Mononuclear cell (primary cell): ENCODE data around the gene ALDH1B1. TPM values are rescaled to one million over a fixed set of nuclear protein-coding genes. Genes with fewer than 3 reads are reported as not detected.

Experiments used
- H3K27me3 ChIP-seq: 2 replicates; pipeline ENCODE4 v1.6.0; 2011; ENCODE audit warnings: low read length, control low read depth; ENCODE audit not compliant: insufficient read depth
- H3K4me1 ChIP-seq: 2 replicates; pipeline ENCODE4 v1.5.1; 2011; ENCODE audit warnings: mild to moderate bottlenecking, low read length, control low read depth; ENCODE audit not compliant: insufficient read depth
- H3K4me3 ChIP-seq: 2 replicates; pipeline ENCODE4 v1.5.1; 2011; ENCODE audit warnings: mild to moderate bottlenecking, low read length, moderate library complexity
- H3K9me3 ChIP-seq: 2 replicates; pipeline ENCODE4 v1.5.1; 2011; ENCODE audit warnings: low read depth, mild to moderate bottlenecking, control low read depth, low read length
- total RNA-seq: library from RNA; depleted of rRNA; stranded (reverse); fragments of >200 nt; gene quantifications from one replicate; pipeline ENCODE4 v1.2.3, GENCODE V29; 2012

The ALDH1B1 gene
- total RNA-seq, 1 donor, result 0.52 TPM

DNA sequence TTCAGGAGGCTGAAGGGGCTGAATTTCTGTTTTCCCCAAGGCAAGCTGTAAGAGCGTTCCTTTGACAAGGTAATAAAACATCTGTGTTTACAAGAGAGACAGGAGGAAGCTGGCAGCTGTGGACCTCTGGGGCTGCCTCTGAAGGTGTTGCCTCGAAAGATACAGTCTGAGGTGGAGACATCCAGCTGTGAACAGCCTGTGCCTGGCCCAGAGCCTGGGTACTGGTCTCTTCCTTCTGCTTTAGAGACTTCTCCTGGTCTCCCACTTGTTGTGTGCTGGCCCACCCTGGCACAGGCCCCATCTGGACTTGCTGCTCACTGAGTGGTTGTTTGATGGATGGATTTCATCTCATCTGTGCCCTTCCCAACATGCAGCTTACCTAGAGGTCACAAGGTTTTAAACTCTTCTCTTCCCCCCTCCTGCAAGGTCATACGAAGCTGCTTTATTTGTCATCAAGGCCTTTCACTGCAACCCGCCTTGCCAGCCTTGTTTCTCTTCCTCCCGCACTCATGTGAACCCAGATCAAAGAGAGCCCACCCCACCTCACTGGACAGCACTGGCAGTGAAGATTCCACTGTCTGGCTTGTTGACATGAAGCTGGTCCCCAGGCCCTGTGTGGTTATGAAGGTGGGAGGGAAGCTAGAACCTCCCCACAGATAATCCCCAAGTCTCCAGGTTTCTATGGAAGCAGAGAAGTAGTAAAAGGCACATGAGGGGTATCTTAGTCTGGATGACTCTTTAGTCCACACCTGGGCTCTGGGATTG is 35.0 kb upstream of the ALDH1B1 start:
- Histone ChIP-seq H3K27me3 (no peaks in the 10 kb centered on the region), H3K4me1 (no peaks in the 10 kb centered on the region), H3K4me3 (no peak overlapping the region), H3K9me3 (no peaks in the 10 kb centered on the region)

DNA sequence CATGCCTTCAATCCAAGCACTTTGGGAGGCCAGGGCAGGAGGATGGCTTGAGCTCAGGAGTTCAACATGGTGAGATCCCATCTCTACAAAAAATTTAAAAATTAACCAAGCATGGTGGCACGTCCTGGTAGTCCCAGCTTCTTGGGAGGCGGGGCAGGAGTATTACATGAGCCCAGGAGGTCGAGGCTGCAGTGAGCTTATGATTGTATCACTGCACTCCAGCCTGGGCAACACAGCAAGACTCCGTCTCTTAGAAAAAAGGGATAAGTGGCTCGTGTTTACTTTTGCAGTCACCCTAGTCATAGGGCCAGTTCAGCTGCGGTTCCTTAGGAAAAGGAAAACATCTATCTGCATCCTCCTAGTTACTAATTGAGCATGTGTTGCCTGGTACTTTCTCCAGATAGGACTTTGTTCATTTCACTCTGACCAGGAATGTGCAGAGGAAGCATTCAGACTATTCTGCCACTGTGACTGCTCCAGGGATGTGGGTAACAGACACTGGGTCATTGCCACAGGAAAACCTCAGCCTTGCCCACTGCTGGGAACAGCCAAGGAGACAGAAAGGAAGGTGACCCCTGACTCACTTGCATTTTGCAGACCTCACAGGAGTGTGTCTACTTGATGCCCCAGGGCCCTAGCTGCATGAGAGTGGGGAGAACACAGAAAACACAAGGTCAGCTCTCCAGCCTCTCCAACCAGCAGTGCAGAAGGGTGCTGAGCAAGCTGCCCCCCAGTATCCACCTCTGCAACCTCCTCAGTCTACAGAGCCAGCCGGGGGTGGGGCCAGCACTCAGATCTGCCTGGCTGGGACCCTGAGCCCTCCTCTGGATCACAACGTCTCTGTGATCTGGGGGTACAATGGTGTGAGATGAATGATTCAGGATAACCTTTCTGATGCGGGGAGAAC is 33.9 kb upstream of the ALDH1B1 start:
- Histone ChIP-seq H3K27me3 (no peaks in the 10 kb centered on the region), H3K4me1 (peaks cover 5% of the 10 kb centered on the region), H3K4me3 (no peak overlapping the region), H3K9me3 (no peaks in the 10 kb centered on the region)

DNA sequence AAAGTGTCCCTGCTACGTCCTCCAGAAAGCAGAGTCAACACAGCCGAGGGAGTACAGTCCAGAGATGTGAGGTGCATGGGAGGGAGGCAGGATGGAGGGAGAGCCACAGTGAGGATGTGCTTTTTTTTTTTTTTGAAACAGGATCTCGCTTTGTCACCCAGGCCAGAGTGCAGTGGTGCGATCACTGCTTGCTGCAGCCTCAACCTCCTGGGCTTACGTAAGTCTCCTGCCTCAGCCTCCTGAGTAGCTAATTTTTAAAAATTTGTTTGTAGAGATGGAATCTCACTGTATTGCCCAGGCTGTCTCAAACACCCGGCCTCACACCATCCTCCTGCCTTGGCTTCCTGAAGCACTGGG is 33.2 kb upstream of the ALDH1B1 start:
- Histone ChIP-seq H3K27me3 (no peaks in the 10 kb centered on the region), H3K4me1 (peaks cover 5% of the 10 kb centered on the region), H3K4me3 (no peak overlapping the region), H3K9me3 (no peaks in the 10 kb centered on the region)

DNA sequence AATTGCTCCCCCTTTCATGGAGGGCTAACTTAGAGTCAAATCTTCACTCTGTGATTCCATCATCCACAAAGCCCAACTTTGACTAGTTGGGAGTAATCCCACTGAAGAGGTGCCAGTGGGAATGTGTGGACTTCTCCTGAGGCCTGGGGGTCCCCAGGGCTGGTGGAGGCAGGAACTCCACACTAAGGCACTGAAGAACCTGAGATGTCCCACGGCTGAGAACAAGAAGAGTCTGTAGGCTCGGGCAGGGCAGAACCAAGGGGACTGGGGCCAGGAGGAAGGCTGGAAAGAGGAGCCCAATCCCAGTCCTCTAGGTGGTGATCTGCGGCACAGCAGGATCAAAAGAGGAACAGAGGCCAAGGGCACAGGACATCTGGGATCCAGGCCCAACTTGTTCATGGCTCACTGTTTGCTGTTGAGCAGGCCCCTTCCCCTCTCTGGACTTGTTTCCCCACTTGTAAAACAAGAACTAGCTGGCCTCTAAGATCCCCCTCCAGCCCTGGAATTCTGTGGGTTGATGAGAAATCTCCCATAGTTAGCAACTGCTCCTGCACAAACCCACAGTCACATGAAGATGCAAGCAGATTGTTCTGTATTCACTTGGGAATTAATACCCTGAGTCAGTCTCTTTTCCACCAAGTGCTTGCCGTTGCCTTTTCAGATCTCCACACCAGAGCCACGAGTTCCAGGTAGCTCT is 32.7 kb upstream of the ALDH1B1 start:
- H3K4me1 ChIP-seq, result peaks cover 5% of the 10 kb centered on the region
- no peak overlapping the region for H3K4me3 ChIP-seq
- H3K9me3 ChIP-seq, result no peaks in the 10 kb centered on the region
- no peaks in the 10 kb centered on the region for H3K27me3 ChIP-seq

DNA sequence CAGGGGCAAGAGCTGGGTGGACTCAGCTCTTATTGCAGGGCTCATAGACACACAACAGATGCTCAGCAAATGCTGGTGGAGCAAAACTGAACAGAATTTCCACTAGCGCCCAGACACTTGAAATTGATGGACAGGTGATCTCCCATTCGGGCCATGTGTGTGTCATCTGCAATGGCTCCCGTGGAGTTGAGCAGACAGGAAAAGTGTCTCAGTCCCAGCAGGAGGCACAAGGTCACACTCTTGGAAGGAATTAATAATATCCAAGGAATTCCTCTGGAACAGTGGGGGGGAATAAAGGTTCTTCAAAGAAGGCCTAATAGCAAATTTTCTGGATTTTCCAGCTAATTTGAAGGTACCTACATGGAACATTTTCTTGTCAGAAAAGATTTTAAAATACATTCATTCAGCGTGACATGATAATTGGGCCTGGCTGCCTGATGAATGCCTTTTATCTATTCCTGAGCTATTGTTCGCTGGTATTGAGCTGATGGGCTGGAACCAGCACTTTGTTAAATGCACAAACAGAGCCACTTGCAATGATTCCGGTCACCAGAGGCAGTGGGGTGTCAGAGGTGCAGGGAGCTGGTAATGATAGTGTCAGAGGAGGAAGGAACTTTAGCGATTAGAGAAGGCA is 31.5 kb upstream of the ALDH1B1 start:
- Histone ChIP-seq H3K9me3 (no peaks in the 10 kb centered on the region), H3K4me3 (no peak overlapping the region), H3K4me1 (peaks cover 5% of the 10 kb centered on the region), H3K27me3 (no peaks in the 10 kb centered on the region)

DNA sequence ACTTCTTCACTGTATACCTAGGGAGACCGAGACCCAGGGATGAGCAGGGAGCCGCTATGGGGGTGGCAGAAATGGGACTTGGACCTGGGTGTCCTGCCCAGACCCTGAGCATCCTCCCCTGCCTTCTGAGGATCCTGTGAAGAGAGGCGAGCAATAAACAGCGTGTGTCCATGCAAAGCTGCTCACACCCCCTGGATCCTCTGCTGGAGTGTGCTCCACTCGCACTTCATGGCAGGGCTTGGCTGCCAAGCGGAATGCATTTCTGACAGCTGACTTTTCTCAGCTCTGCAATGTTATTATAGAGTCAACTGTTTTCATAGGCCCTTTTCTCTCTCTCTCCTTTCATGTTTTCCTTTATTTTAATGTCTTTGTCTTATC is 31.0 kb upstream of the ALDH1B1 start:
- Histone ChIP-seq H3K9me3 (no peaks in the 10 kb centered on the region), H3K4me3 (no peak overlapping the region), H3K27me3 (no peaks in the 10 kb centered on the region), H3K4me1 (peaks cover 5% of the 10 kb centered on the region)

DNA sequence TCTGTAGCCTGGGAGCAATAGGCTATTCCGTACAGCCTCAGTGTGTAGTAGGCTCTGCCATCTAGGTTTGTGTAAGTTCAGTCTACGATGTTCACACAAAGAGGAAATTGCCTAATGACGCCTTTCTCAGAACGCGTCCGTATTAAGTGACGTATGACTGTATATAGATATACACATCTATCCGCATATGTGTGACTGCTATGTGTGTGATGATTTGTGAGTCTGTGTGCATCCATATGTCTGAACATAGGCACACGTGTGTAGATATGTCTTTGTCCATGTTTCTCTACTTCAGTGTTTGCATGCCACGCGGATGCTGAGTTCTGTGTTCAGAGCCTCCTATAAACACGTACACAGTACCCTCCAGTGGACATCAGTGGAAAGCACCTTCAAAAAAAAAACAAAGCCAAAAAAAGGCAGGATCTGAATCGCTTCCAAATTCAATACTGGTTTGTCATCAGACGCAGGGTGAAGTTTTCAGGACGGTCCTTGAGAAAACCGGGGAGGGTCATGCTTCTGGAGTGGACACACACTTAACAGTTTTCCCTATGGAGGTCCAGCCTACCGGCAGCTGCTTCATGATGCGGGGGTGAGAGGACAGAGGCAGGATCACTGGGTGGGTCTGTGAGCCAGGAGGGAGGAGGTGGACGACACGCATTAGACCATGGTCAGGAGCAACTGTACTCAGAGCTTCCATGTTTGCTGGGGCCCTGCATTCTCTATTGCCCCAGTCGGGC is 29.5 kb upstream of the ALDH1B1 start:
- no peak overlapping the region for H3K4me3 ChIP-seq
- H3K9me3 ChIP-seq, result no peaks in the 10 kb centered on the region
- no peaks in the 10 kb centered on the region for H3K27me3 ChIP-seq
- peaks cover 5% of the 10 kb centered on the region for H3K4me1 ChIP-seq

DNA sequence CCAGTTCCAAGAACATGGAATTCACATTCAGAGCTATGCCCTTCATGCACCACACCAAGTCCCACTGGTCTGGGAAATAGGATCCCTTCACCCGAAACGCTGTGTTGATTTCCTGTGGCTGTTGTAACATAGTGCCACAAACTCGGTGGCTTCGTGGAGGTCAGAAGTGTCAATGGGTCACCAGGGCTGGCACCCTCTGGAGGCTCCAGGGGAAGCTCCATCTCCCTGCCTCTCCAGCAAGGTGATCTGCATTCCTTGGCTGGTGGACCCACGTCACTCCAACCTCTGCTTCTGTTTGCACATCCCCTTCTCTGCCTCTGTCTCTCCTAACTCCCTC is 28.9 kb upstream of the ALDH1B1 start:
- no peaks in the 10 kb centered on the region for H3K9me3 ChIP-seq
- no peaks in the 10 kb centered on the region for H3K27me3 ChIP-seq
- no peak overlapping the region for H3K4me3 ChIP-seq
- peaks cover 5% of the 10 kb centered on the region for H3K4me1 ChIP-seq

DNA sequence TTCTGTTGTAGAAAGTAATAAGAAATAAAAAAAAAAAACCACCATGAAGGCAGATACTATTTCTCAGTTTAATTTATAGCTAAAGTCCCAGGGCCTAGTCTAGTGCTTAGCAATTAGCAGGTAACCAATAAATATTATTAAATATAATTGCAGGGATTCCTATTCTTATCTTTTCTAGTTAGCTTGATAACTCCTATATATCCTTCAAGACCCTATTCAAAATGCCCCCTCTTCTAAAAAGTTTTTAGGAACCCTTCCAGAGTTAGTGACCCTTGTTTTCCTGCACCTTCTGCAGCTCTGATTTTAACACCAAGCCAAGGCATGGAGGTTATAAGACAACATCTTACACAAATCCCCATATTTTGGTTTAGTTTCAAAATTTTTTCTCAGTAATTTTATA is 24.6 kb upstream of the ALDH1B1 start:
- H3K4me1 ChIP-seq, result peaks cover 4% of the 10 kb centered on the region
- no peak overlapping the region for H3K4me3 ChIP-seq

DNA sequence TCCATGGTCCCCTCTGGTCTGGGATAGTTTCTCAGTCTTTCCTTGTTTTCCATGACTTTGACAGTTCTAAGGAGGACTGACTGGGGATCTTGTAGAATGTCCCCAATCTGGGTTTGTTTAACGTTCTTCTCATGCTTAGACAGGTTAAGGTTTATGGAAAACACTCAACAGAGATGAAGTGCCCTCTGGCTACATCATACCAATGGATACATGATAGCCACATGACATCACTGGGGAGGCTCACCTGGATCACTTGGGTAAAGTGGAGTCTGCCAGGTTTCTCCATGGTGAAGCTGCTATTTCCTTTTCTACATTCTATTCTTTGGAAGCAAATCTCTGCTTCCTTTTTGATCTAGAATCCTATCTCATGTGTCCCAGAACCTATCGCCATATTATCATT is 23.8 kb upstream of the ALDH1B1 start:
- no peaks in the 10 kb centered on the region for H3K4me1 ChIP-seq

More for the DNA sequence above, 24.6 kb upstream of the ALDH1B1 start:
- H3K27me3 ChIP-seq, result no peaks in the 10 kb centered on the region
- H3K9me3 ChIP-seq, result no peaks in the 10 kb centered on the region

DNA sequence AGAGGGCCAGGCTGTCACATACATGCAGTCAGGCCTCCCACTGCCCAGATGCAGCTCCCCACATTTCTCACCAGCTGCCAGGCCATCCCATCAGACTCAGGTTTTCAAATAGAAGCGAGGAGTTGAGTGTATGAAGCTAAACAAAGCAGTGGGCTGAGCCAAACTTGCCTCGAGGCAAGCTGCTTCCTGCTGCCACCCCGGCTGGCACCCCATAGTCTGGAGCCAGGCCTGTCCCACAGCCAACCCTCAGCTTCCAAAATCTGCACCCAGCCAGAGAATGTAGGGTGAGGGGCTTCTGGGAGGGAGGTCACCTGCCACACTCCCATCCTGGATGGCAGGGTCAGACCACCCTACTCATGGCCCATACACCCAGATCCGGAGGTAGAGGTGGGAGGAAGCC is 22.3 kb upstream of the ALDH1B1 start:
- Histone ChIP-seq H3K27me3 (no peaks in the 10 kb centered on the region), H3K4me1 (no peaks in the 10 kb centered on the region), H3K4me3 (no peak overlapping the region), H3K9me3 (no peaks in the 10 kb centered on the region)

More for the DNA sequence above, 23.8 kb upstream of the ALDH1B1 start:
- H3K27me3 ChIP-seq, result no peaks in the 10 kb centered on the region
- H3K9me3 ChIP-seq, result no peaks in the 10 kb centered on the region
- H3K4me3 ChIP-seq, result no peak overlapping the region

DNA sequence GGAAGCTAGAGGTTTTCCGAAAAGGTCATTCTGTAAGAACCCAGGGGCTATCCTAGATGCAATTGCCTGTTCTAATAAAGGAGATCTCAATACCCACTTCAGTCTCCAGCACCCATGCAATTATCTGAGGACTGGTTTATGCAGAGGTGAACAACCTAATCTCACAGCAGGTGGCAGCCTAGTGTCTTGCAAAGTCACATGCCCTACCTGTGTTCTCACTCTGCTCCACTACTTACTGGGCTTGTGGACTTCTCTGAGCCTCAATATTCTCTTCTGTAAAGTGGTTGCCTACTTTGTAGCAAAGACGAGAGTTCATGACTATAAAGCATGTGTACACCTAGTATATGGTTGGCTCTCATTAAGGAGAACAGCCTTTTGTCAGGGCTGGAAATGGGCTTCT is 21.0 kb upstream of the ALDH1B1 start:
- H3K4me3 ChIP-seq, result no peak overlapping the region
- H3K4me1 ChIP-seq, result no peaks in the 10 kb centered on the region

DNA sequence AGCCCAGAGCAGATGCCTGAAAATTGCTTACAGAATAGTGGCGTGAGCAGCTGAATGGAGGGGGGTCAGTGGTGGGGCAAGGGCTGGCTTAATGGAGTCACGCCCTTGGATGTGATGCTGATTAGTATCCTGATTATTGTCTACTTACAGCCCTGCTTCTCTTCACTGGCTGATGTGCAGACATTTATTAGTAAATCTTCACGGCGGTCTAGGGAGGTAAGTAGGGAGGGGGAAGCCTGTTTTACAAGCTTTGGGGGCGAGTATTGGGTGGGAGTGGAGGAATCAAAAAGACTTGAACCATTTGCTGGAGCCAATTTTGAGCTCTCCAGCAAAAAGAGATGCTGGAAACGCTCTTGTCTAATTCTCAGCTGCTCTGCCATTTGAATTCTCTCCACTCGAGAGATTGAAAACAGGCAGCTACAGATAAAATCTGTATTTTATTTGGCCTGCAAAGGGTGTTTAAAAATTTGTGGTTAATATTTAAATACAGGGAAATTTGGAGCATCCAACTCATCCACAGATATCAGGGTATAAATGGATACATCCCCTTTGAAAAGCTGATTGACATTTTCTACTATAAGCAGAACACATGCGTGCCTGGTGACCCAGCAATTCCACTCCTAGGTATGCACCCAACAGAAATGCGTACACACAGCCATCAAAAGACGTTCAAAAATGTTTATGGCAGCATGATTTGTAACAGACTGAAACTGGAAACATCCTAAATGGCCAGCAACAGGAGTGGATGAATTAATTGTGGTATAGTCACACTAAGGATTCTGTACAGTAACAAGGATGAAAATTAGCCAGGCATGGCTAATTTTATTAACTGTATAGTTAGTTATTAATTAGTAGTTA is 19.5 kb upstream of the ALDH1B1 start:
- no peaks in the 10 kb centered on the region for H3K4me1 ChIP-seq
- H3K27me3 ChIP-seq, result no peaks in the 10 kb centered on the region
- H3K9me3 ChIP-seq, result no peaks in the 10 kb centered on the region
- no peak overlapping the region for H3K4me3 ChIP-seq

More for the DNA sequence above, 21.0 kb upstream of the ALDH1B1 start:
- H3K9me3 ChIP-seq, result no peaks in the 10 kb centered on the region
- H3K27me3 ChIP-seq, result no peaks in the 10 kb centered on the region

DNA sequence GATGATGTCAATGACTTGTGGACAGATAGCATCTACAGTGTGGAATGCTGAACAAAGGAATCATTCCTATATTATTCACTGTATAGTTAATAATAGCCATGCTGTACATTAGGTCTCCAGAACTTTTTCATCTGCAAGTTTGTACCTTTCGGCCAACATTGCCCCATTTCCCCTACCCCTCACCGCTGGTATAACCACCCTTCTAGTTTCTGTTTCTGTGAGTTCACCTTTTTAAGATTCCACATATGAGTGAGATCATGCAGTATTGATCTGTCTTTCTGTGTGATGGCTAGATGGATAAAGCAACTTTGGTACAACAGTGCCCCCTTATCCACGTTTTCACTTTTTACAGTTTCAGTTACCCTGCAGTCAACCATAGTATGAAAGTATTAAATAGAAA is 18.8 kb upstream of the ALDH1B1 start:
- Histone ChIP-seq H3K9me3 (no peaks in the 10 kb centered on the region), H3K4me1 (no peaks in the 10 kb centered on the region), H3K4me3 (no peak overlapping the region), H3K27me3 (no peaks in the 10 kb centered on the region)
